NT2/D1 (cell line): ENCODE data around the gene SNRPB2.

ENCODE experiments used
- DNase-seq: peaks from one replicate; pipeline ENCODE4 v3.0.0-alpha.2; 2011; ENCODE audit warnings: low read depth, low spot score
- H3K27me3 ChIP-seq: 2 replicates; pipeline ENCODE4 v1.6.0; 2011; ENCODE audit warnings: mild to moderate bottlenecking; ENCODE audit not compliant: insufficient read length, insufficient read depth
- H3K36me3 ChIP-seq: 2 replicates; pipeline ENCODE4 v1.6.1; 2011; ENCODE audit warnings: mild to moderate bottlenecking, low read length, mixed read lengths; ENCODE audit not compliant: insufficient read depth, insufficient read length
- H3K4me1 ChIP-seq: 2 replicates; pipeline ENCODE4 v1.5.1; 2011; ENCODE audit not compliant: insufficient read depth, insufficient read length
- H3K4me3 ChIP-seq: 2 replicates; pipeline ENCODE4 v1.5.1; 2011; ENCODE audit warnings: low read depth; ENCODE audit not compliant: insufficient read length
- H3K9ac ChIP-seq: 2 replicates; pipeline ENCODE4 v1.6.0; 2011; ENCODE audit warnings: low read depth; ENCODE audit not compliant: insufficient read length
- H3K9me3 ChIP-seq: 2 replicates; pipeline ENCODE4 v1.5.1; 2011; ENCODE audit warnings: mild to moderate bottlenecking, low read length; ENCODE audit not compliant: insufficient read depth
- SUZ12 ChIP-seq: IDR thresholded peaks from 2 replicates; pipeline ENCODE4 v1.6.1; 2011; ENCODE audit not compliant: insufficient read length, insufficient read depth; ENCODE audit errors: extremely low read depth
- YY1 ChIP-seq: IDR thresholded peaks from 2 replicates; pipeline ENCODE4 v1.6.1; 2011; ENCODE audit not compliant: insufficient read length, insufficient read depth
- ZNF274 ChIP-seq: IDR thresholded peaks from 2 replicates; pipeline ENCODE4 v1.6.1; 2011; ENCODE audit warnings: mild to moderate bottlenecking, low read depth, low read length

The SNRPB2 gene

GRCh38 chr20:16732506-16733152 lies 2.8 kb downstream of the SNRPB2 start:
- no peak for DNase-seq
- H3K27me3 ChIP-seq = no peaks in the 10 kb centered on the region
- H3K9ac ChIP-seq = no peak overlapping the region
- H3K36me3 ChIP-seq = peaks cover 59% of the 10 kb centered on the region
- H3K9me3 ChIP-seq = 0 out of 2 replicates have a peak, but pooled peaks cover 6% of the 10 kb centered on the region
- TF ChIP-seq SUZ12 = no peak
- TF ChIP-seq YY1 = no peak
- TF ChIP-seq ZNF274 = no peak
- no peaks in the 10 kb centered on the region for H3K4me1 ChIP-seq
- no peak overlapping the region for H3K4me3 ChIP-seq

GRCh38 chr20:16740365-16741072 lies 10.7 kb downstream of the SNRPB2 start:
- Histone ChIP-seq H3K9ac (no peak overlapping the region), H3K36me3 (peaks cover 53% of the 10 kb centered on the region), H3K27me3 (no peaks in the 10 kb centered on the region), H3K4me3 (no peak overlapping the region), H3K4me1 (no peaks in the 10 kb centered on the region), H3K9me3 (no peaks in the 10 kb centered on the region)
- no peak for DNase-seq
- TF ChIP-seq YY1 (no peak), SUZ12 (no peak), ZNF274 (no peak)

- Histone ChIP-seq H3K9me3 (no peaks in the 10 kb centered on the region), H3K9ac (no peak overlapping the region), H3K4me3 (no peak overlapping the region), H3K36me3 (peaks cover 24% of the 10 kb centered on the region), H3K27me3 (no peaks in the 10 kb centered on the region), H3K4me1 (no peaks in the 10 kb centered on the region)
- DNase-seq = no peak
- TF ChIP-seq ZNF274 = no peak
- no peak for TF ChIP-seq SUZ12
- no peak for TF ChIP-seq YY1
Observed at GRCh38 chr20:16744178-16744807, 14.5 kb downstream of the SNRPB2 start.

- H3K9me3 ChIP-seq = no peaks in the 10 kb centered on the region
Observed at GRCh38 chr20:16745204-16745603, 15.4 kb downstream of the SNRPB2 start.

GRCh38 chr20:16747291-16747811 lies 17.5 kb downstream of the SNRPB2 start:
- no peak overlapping the region for H3K4me3 ChIP-seq
- no peak for DNase-seq
- TF ChIP-seq ZNF274 (no peak), YY1 (no peak), SUZ12 (no peak)
- no peaks in the 10 kb centered on the region for H3K4me1 ChIP-seq
- H3K27me3 ChIP-seq = no peaks in the 10 kb centered on the region
- no peaks in the 10 kb centered on the region for H3K9me3 ChIP-seq
- no peak overlapping the region for H3K9ac ChIP-seq
- H3K36me3 ChIP-seq = peaks cover 3% of the 10 kb centered on the region

More at GRCh38 chr20:16745204-16745603, 15.4 kb downstream of the SNRPB2 start:
- TF ChIP-seq YY1 (no peak), SUZ12 (no peak), ZNF274 (no peak)
- DNase-seq = no peak
- no peaks in the 10 kb centered on the region for H3K27me3 ChIP-seq
- no peaks in the 10 kb centered on the region for H3K4me1 ChIP-seq
- H3K9ac ChIP-seq = no peak overlapping the region
- no peak overlapping the region for H3K4me3 ChIP-seq
- H3K36me3 ChIP-seq = peaks cover 20% of the 10 kb centered on the region

- no peak within 1 kb of the TSS for H3K9ac ChIP-seq
- no peak within 1 kb of the TSS for H3K4me3 ChIP-seq
- TF ChIP-seq ZNF274 (no peak), YY1 (no peak), SUZ12 (no peak)
- H3K4me1 ChIP-seq = no peaks in the 10 kb centered on the region
- H3K9me3 ChIP-seq = no peaks in the 10 kb centered on the region
- no peaks in the 10 kb centered on the region for H3K36me3 ChIP-seq
- DNase-seq = no peak
- H3K27me3 ChIP-seq = no peaks in the 10 kb centered on the region
Observed at GRCh38 chr20:16748308-16748900, 18.6 kb downstream of the SNRPB2 start, which contains the start of gene OTOR. TSS of gene OTOR (plus strand) at chr20:16748358. CDS start at chr20:16748402, 44 bp downstream.
